CD4-positive, alpha-beta T cell (primary cell): Measurements from ENCODE around the gene PLEKHG1. TPM values are rescaled to one million over a fixed set of nuclear protein-coding genes. Genes with fewer than 3 reads are reported as not detected.

ENCODE experiments used
- ATAC-seq: fragments of 200-7000 bp; cut with Tn5 transposase; one replicate; pipeline ENCODE4 v1.10.0; 2022; ENCODE audit warnings: mild to moderate bottlenecking; ENCODE audit not compliant: poor library complexity
- CTCF ChIA-PET: fragments of 350-600 bp; sonication (Branson Sonifier 250); formaldehyde crosslinking; loops from one replicate; lab custom pipeline; 2021; ENCODE audit warnings: antibody characterized with exemption, inconsistent platforms; lab: Charles Lee
- POLR2A ChIA-PET: fragments of 350-600 bp; sonication (Branson Sonifier 250); formaldehyde crosslinking; loops from one replicate; lab custom pipeline; 2021; ENCODE audit warnings: antibody characterized with exemption, inconsistent platforms; lab: Charles Lee
- DNase-seq, 14 experiments: peaks; one replicate each; pipeline ENCODE4 v3.0.0-alpha.2; 2013 to 2020; ENCODE audit warnings: mixed read lengths in 2 of 14
- H3K27ac ChIP-seq, 2 donors: one replicate each; pipeline versions ENCODE4 v1.5.1 to v1.7.0; 2013; ENCODE audit warnings: low read length in 2 of 2, low read depth in 1 of 2, mild to moderate bottlenecking in 1 of 2
- H3K27me3 ChIP-seq, 2 experiments: 1 replicate in 1 of 2; 2 replicates in 1 of 2; pipeline versions ENCODE4 v1.6.1 to v1.7.0; 2013; ENCODE audit warnings: low read length in 2 of 2, control low read depth in 1 of 2, mild to moderate bottlenecking in 1 of 2, moderate library complexity in 1 of 2; ENCODE audit not compliant: insufficient read depth in 2 of 2, control insufficient read depth in 1 of 2
- H3K36me3 ChIP-seq: one replicate; pipeline ENCODE4 v1.6.1; 2013; ENCODE audit warnings: low read length, control low read depth; ENCODE audit not compliant: insufficient read depth
- H3K4me1 ChIP-seq: one replicate; pipeline ENCODE4 v1.6.1; 2013; ENCODE audit warnings: low read length, control low read depth; ENCODE audit not compliant: insufficient read depth
- H3K4me3 ChIP-seq: one replicate; pipeline ENCODE4 v1.5.1; 2013; ENCODE audit warnings: mild to moderate bottlenecking, low read length, moderate library complexity
- H3K9me3 ChIP-seq, 2 experiments: 1 replicate in 1 of 2; 2 replicates in 1 of 2; pipeline versions ENCODE4 v1.6.1 to v1.7.0; 2013; ENCODE audit warnings: low read length in 2 of 2, mild to moderate bottlenecking in 2 of 2, control low read depth in 1 of 2, moderate library complexity in 1 of 2; ENCODE audit not compliant: control insufficient read depth in 1 of 2, insufficient read depth in 1 of 2
- H3K27ac Mint-ChIP-seq: one replicate; pipeline ENCODE4 v1.8.0; 2020; ENCODE audit warnings: mixed read lengths
- H3K27me3 Mint-ChIP-seq: one replicate; pipeline ENCODE4 v1.8.0; 2021; ENCODE audit warnings: mixed read lengths
- H3K36me3 Mint-ChIP-seq: one replicate; pipeline ENCODE4 v1.8.0; 2021; ENCODE audit warnings: low read depth, mixed read lengths
- H3K4me1 Mint-ChIP-seq: one replicate; pipeline ENCODE4 v1.8.0; 2021; ENCODE audit warnings: low read depth, mixed read lengths
- H3K4me3 Mint-ChIP-seq: one replicate; pipeline ENCODE4 v1.8.0; 2020; ENCODE audit warnings: mild to moderate bottlenecking, mixed read lengths
- H3K9me3 Mint-ChIP-seq: one replicate; pipeline ENCODE4 v1.8.0; 2020; ENCODE audit warnings: mixed read lengths
- intact Hi-C, 2 experiments: fragments of 100-400 bp; cut with DNase I in 1 of 2; cut with micrococcal nuclease in 1 of 2; formaldehyde crosslinking; loops; one replicate each; pipeline versions ENCODE4 v1.15.1 to v1.9.0; 2023 to 2025; cut with DNase I, micrococcal nuclease
- total RNA-seq, 174 experiments: library from RNA in 2 of 174; stranded (reverse) in 2 of 174; gene quantifications; one replicate each; pipeline ENCODE4 v1.2.3 and lab custom pipeline; 2021 to 2026
- TF ChIP-seq, protein P1 (sequence below): fragments of 200-600 bp; IDR thresholded peaks from one replicate; pipeline ENCODE4 v1.8.0; 2022; ENCODE audit warnings: antibody characterized with exemption, mild to moderate bottlenecking

Gene PLEKHG1
- total RNA-seq, 2 experiments from 2014 or later = 1.5 to 1.8 TPM

- no peaks in the 10 kb centered on the region for H3K4me1 Mint-ChIP-seq
- ChIA-PET POLR2A (no interaction called here), CTCF (no interaction called here)
- ATAC-seq (no peak), DNase-seq (no peak)
- intact Hi-C loops = no loop called here
- H3K4me3 Mint-ChIP-seq = no peak overlapping the region
- H3K27me3 Mint-ChIP-seq = peaks cover 4% of the 10 kb centered on the region
- Histone ChIP-seq H3K4me3 (no peak overlapping the region), H3K4me1 (no peaks in the 10 kb centered on the region), H3K36me3 (no peaks in the 10 kb centered on the region), H3K9me3 (no peaks in the 10 kb centered on the region), H3K27ac (no peak overlapping the region), H3K27me3 (peaks cover 0 to 5% of the 10 kb centered on the region in 2 experiments)
- H3K36me3 Mint-ChIP-seq = no peaks in the 10 kb centered on the region
- no peaks in the 10 kb centered on the region for H3K9me3 Mint-ChIP-seq
- TF ChIP-seq, protein P1, sequence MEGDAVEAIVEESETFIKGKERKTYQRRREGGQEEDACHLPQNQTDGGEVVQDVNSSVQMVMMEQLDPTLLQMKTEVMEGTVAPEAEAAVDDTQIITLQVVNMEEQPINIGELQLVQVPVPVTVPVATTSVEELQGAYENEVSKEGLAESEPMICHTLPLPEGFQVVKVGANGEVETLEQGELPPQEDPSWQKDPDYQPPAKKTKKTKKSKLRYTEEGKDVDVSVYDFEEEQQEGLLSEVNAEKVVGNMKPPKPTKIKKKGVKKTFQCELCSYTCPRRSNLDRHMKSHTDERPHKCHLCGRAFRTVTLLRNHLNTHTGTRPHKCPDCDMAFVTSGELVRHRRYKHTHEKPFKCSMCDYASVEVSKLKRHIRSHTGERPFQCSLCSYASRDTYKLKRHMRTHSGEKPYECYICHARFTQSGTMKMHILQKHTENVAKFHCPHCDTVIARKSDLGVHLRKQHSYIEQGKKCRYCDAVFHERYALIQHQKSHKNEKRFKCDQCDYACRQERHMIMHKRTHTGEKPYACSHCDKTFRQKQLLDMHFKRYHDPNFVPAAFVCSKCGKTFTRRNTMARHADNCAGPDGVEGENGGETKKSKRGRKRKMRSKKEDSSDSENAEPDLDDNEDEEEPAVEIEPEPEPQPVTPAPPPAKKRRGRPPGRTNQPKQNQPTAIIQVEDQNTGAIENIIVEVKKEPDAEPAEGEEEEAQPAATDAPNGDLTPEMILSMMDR = no peak
- H3K27ac Mint-ChIP-seq = no peak overlapping the region
Measured at GRCh38 chr6:150593119-150593518, 6.6 kb upstream of the PLEKHG1 start.

- POLR2A ChIA-PET = interaction anchor here (0.7 kb wide), 1 partner anchor 855 kb away, joined by 3 read pairs; the partner anchor contains the start of gene RMND1
- H3K4me3 Mint-ChIP-seq = no peak overlapping the region
- H3K4me1 Mint-ChIP-seq = peaks cover 14% of the 10 kb centered on the region
- TF ChIP-seq, protein P1 = no peak
- no peaks in the 10 kb centered on the region for H3K9me3 Mint-ChIP-seq
- no peaks in the 10 kb centered on the region for H3K36me3 ChIP-seq
- intact Hi-C loops = loop anchor here in 1 of 2 experiments (5.0 kb wide), 1 partner anchor 179 kb away; no protein-coding TSS in a partner anchor
- ATAC-seq (no peak), DNase-seq (no peak)
- H3K27ac ChIP-seq = no peak overlapping the region
- no peaks in the 10 kb centered on the region for H3K36me3 Mint-ChIP-seq
- peaks cover 1 to 15% of the 10 kb centered on the region in 2 experiments for H3K27me3 ChIP-seq
- CTCF ChIA-PET = interaction anchor here (0.9 kb wide), 1 partner anchor 11 kb away, joined by 3 read pairs; no protein-coding TSS in a partner anchor
- peaks cover 28% of the 10 kb centered on the region for H3K27me3 Mint-ChIP-seq
- H3K27ac Mint-ChIP-seq = no peak overlapping the region
- peaks cover 13% of the 10 kb centered on the region for H3K4me1 ChIP-seq
- H3K4me3 ChIP-seq = no peak overlapping the region
- no peaks in the 10 kb centered on the region for H3K9me3 ChIP-seq
Measured at GRCh38 chr6:150596439-150596838, 3.2 kb upstream of the PLEKHG1 start.

DNA sequence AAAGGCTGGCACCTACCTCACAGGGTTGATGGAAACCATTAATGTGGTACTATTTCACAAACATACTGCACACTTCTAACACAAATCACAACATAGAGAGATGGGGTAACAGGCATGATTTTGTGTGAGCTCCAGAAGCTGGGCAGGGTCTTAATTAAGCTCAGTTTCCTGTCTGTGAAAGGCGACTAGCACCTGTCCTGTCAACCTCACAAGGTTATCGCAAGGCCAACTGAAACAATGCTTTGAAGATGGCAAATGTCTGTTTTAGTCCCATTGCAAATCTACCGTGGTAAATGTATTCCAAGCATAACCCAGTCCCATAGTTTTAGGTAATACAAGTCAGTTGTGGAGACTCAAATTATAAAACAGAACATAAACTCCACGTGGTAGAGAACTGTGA lies 1.3 kb upstream of the PLEKHG1 start:
- H3K27ac ChIP-seq = no peak overlapping the region
- no peaks in the 10 kb centered on the region for H3K36me3 Mint-ChIP-seq
- H3K4me3 ChIP-seq = no peak overlapping the region
- peaks cover 13% of the 10 kb centered on the region for H3K4me1 ChIP-seq
- H3K9me3 Mint-ChIP-seq = no peaks in the 10 kb centered on the region
- ATAC-seq (no peak), DNase-seq (no peak)
- H3K27ac Mint-ChIP-seq = no peak overlapping the region
- peaks cover 14% of the 10 kb centered on the region for H3K4me1 Mint-ChIP-seq
- intact Hi-C loops = loop anchor here in 1 of 2 experiments (5.0 kb wide), 1 partner anchor 181 kb away; no protein-coding TSS in a partner anchor
- H3K36me3 ChIP-seq = no peaks in the 10 kb centered on the region
- H3K9me3 ChIP-seq = no peaks in the 10 kb centered on the region
- peaks cover 2 to 28% of the 10 kb centered on the region in 2 experiments for H3K27me3 ChIP-seq
- POLR2A ChIA-PET = no interaction called here
- peaks cover 44% of the 10 kb centered on the region for H3K27me3 Mint-ChIP-seq
- TF ChIP-seq, protein P1 = no peak
- peak overlapping the region; percentile 87 for H3K4me3 Mint-ChIP-seq
- CTCF ChIA-PET = interaction anchor here (1.2 kb wide), 1 partner anchor 11 kb away, joined by 3 read pairs; no protein-coding TSS in a partner anchor
